ENCODE measurements around the gene ZNF197.
A peak's percentile ranks its signal among the peaks of the same experiment; 100 is the strongest.
"Not testable (repeated sequence)": the region's sequence is repeated elsewhere in the genome, so short reads cannot be mapped to it uniquely, and the experiment has no call there.

The ZNF197 gene

GRCh38 chr3:44647771-44648170 is 22.9 kb downstream of the ZNF197 start:
- Mint-ChIP-seq H3K4me3 (peak overlapping the region; percentile 89), H3K4me1 (ENCODE audit: low read depth) (peaks cover 22% of the 10 kb centered on the region), H3K27ac (no peak overlapping the region), H3K9me3 (ENCODE audit: low read depth) (peaks cover 19% of the 10 kb centered on the region), H3K36me3 (peaks cover 29% of the 10 kb centered on the region), H3K27me3 (no peaks in the 10 kb centered on the region)

- Mint-ChIP-seq H3K27me3 (no peaks in the 10 kb centered on the region), H3K36me3 (peaks cover 28% of the 10 kb centered on the region), H3K27ac (peak within 1 kb of the TSS; percentile 64), H3K4me1 (ENCODE audit: low read depth) (peaks cover 22% of the 10 kb centered on the region), H3K4me3 (peak within 1 kb of the TSS; percentile 89), H3K9me3 (ENCODE audit: low read depth) (peaks cover 24% of the 10 kb centered on the region)
Measured at GRCh38 chr3:44648564-44649229, 23.9 kb downstream of the ZNF197 start, which contains the start of gene ZNF35. ZNF35 (plus strand) TSS chr3:44648732; CDS start chr3:44651068, 2,336 bp downstream.

- Mint-ChIP-seq H3K27ac (no peak overlapping the region), H3K4me3 (no peak overlapping the region), H3K27me3 (no peaks in the 10 kb centered on the region), H3K36me3 (peaks cover 34% of the 10 kb centered on the region), H3K9me3 (ENCODE audit: low read depth) (peaks cover 24% of the 10 kb centered on the region), H3K4me1 (ENCODE audit: low read depth) (peaks cover 22% of the 10 kb centered on the region)
Measured at GRCh38 chr3:44649709-44650108, 24.9 kb downstream of the ZNF197 start.

DNA sequence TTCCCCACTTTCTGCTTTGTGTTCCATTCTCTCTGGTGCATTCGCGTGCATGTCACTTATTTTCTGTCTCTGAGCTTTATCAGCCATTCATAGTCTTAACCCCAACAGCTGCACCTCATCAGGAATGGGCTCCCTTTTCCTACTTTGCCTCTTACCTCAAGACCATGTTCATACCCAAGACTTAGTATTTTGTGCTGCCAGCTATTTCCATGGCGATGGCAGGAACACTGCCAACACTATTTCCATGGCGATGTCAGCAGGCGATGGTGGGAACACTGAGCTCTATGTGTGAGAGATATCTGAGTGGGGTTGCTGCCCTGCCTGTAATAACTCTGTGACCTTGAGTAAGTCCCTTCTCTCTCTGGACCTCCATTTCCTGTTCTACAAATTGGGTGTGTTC is 29.2 kb downstream of the ZNF197 start:
- no peak overlapping the region for H3K27ac Mint-ChIP-seq
- no peaks in the 10 kb centered on the region for H3K27me3 Mint-ChIP-seq
- H3K9me3 Mint-ChIP-seq (ENCODE audit: low read depth) = peaks cover 17% of the 10 kb centered on the region
- H3K4me1 Mint-ChIP-seq (ENCODE audit: low read depth) = peaks cover 4% of the 10 kb centered on the region
- H3K4me3 Mint-ChIP-seq = no peak overlapping the region
- peaks cover 51% of the 10 kb centered on the region for H3K36me3 Mint-ChIP-seq

GRCh38 chr3:44659015-44659414 is 34.2 kb downstream of the ZNF197 start:
- H3K4me3 Mint-ChIP-seq = no peak overlapping the region
- H3K4me1 Mint-ChIP-seq (ENCODE audit: low read depth) = no peaks in the 10 kb centered on the region
- H3K9me3 Mint-ChIP-seq (ENCODE audit: low read depth) = peaks cover 34% of the 10 kb centered on the region
- H3K27me3 Mint-ChIP-seq = no peaks in the 10 kb centered on the region
- H3K36me3 Mint-ChIP-seq = peaks cover 58% of the 10 kb centered on the region
- no peak overlapping the region for H3K27ac Mint-ChIP-seq

- no peak overlapping the region for H3K27ac Mint-ChIP-seq
- no peaks in the 10 kb centered on the region for H3K4me1 Mint-ChIP-seq (ENCODE audit: low read depth)
- no peaks in the 10 kb centered on the region for H3K27me3 Mint-ChIP-seq
- H3K4me3 Mint-ChIP-seq = no peak overlapping the region
- peaks cover 58% of the 10 kb centered on the region for H3K36me3 Mint-ChIP-seq
- peaks cover 37% of the 10 kb centered on the region for H3K9me3 Mint-ChIP-seq (ENCODE audit: low read depth)
Measured at GRCh38 chr3:44659434-44659833, 34.6 kb downstream of the ZNF197 start.

GRCh38 chr3:44661189-44661588 is 36.4 kb downstream of the ZNF197 start:
- no peaks in the 10 kb centered on the region for H3K4me1 Mint-ChIP-seq (ENCODE audit: low read depth)
- H3K4me3 Mint-ChIP-seq = no peak overlapping the region
- H3K27ac Mint-ChIP-seq = no peak overlapping the region
- no peaks in the 10 kb centered on the region for H3K27me3 Mint-ChIP-seq
- H3K9me3 Mint-ChIP-seq (ENCODE audit: low read depth) = peaks cover 49% of the 10 kb centered on the region
- peaks cover 59% of the 10 kb centered on the region for H3K36me3 Mint-ChIP-seq

DNA sequence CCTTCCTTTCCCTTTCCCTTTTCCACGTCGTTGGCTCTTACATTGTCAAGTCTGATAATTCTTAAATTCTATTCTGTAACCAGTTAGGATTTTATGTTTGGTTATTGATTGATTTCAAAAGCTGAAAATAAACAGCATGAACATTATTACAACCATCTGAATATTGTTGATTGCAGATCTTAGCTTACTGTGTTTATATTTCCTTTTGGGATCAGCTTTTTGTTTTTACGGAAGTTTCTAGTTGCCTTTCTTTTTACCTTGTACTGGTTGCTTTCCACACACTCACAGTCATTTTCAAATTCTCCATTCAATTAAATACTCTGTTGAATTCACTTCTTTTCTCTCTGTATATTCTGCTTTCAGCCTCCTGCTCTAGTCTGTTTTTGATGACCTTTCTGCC is 40.3 kb downstream of the ZNF197 start:
- H3K27me3 Mint-ChIP-seq = peaks cover 1% of the 10 kb centered on the region
- H3K4me3 Mint-ChIP-seq = no peak overlapping the region
- H3K4me1 Mint-ChIP-seq (ENCODE audit: low read depth) = no peaks in the 10 kb centered on the region
- H3K27ac Mint-ChIP-seq = no peak overlapping the region
- peaks cover 39% of the 10 kb centered on the region for H3K9me3 Mint-ChIP-seq (ENCODE audit: low read depth)
- H3K36me3 Mint-ChIP-seq = peaks cover 33% of the 10 kb centered on the region

DNA sequence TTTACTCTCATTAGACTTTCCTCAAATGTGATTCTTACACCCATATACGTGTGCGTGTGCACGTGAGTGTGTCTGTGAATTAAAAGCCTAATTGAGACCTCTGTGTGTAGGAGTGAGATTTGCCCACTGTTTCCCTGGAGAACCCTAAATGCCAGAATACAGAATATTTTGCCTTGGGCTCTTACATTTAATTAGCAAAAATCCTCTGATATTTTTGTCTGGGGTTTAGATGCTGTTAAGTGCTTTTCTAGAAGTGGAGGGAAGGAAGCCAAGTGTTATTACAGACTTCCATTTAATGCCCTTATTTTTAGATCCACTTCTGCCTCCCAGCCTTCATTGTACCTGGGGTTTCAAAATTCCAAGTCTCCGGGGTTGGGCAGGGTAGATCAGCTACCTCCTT is 41.5 kb downstream of the ZNF197 start:
- H3K36me3 Mint-ChIP-seq = peaks cover 23% of the 10 kb centered on the region
- peaks cover 1% of the 10 kb centered on the region for H3K27me3 Mint-ChIP-seq
- H3K4me1 Mint-ChIP-seq (ENCODE audit: low read depth) = no peaks in the 10 kb centered on the region
- peaks cover 32% of the 10 kb centered on the region for H3K9me3 Mint-ChIP-seq (ENCODE audit: low read depth)
- no peak overlapping the region for H3K4me3 Mint-ChIP-seq
- H3K27ac Mint-ChIP-seq = no peak overlapping the region

GRCh38 chr3:44669760-44670159 is 44.9 kb downstream of the ZNF197 start:
- Mint-ChIP-seq H3K9me3 (ENCODE audit: low read depth) (peaks cover 34% of the 10 kb centered on the region), H3K36me3 (peaks cover 20% of the 10 kb centered on the region), H3K27me3 (peaks cover 1% of the 10 kb centered on the region), H3K4me1 (ENCODE audit: low read depth) (no peaks in the 10 kb centered on the region), H3K27ac (no peak overlapping the region), H3K4me3 (no peak overlapping the region)

GRCh38 chr3:44673466-44673865 is 48.6 kb downstream of the ZNF197 start:
- not testable (repeated sequence) for H3K4me1 Mint-ChIP-seq (ENCODE audit: low read depth); H3K27ac Mint-ChIP-seq; H3K4me3 Mint-ChIP-seq; H3K27me3 Mint-ChIP-seq
- Mint-ChIP-seq H3K36me3 (peaks cover 16% of the 10 kb centered on the region), H3K9me3 (ENCODE audit: low read depth) (peaks cover 28% of the 10 kb centered on the region)

GRCh38 chr3:44674211-44674610 is 49.4 kb downstream of the ZNF197 start:
- H3K27me3 Mint-ChIP-seq = no peaks in the 10 kb centered on the region
- no peaks in the 10 kb centered on the region for H3K4me1 Mint-ChIP-seq (ENCODE audit: low read depth)
- H3K9me3 Mint-ChIP-seq (ENCODE audit: low read depth) = peaks cover 21% of the 10 kb centered on the region
- H3K4me3 Mint-ChIP-seq = no peak overlapping the region
- peaks cover 16% of the 10 kb centered on the region for H3K36me3 Mint-ChIP-seq
- no peak overlapping the region for H3K27ac Mint-ChIP-seq

GRCh38 chr3:44678480-44679116 is 53.8 kb downstream of the ZNF197 start:
- Mint-ChIP-seq H3K4me1 (ENCODE audit: low read depth) (no peaks in the 10 kb centered on the region), H3K9me3 (ENCODE audit: low read depth) (peaks cover 29% of the 10 kb centered on the region), H3K36me3 (peaks cover 28% of the 10 kb centered on the region), H3K27me3 (no peaks in the 10 kb centered on the region), H3K27ac (no peak overlapping the region), H3K4me3 (no peak overlapping the region)

GRCh38 chr3:44680921-44681455 is 56.2 kb downstream of the ZNF197 start:
- Mint-ChIP-seq H3K36me3 (peaks cover 39% of the 10 kb centered on the region), H3K9me3 (ENCODE audit: low read depth) (peaks cover 24% of the 10 kb centered on the region), H3K27ac (no peak overlapping the region), H3K4me3 (no peak overlapping the region), H3K4me1 (ENCODE audit: low read depth) (peaks cover 13% of the 10 kb centered on the region), H3K27me3 (no peaks in the 10 kb centered on the region)

- Mint-ChIP-seq H3K27ac (no peak overlapping the region), H3K4me1 (ENCODE audit: low read depth) (peaks cover 13% of the 10 kb centered on the region), H3K27me3 (peaks cover under 1% of the 10 kb centered on the region), H3K9me3 (ENCODE audit: low read depth) (peaks cover 33% of the 10 kb centered on the region), H3K36me3 (peaks cover 46% of the 10 kb centered on the region), H3K4me3 (no peak overlapping the region)
Measured at GRCh38 chr3:44682182-44682896, 57.5 kb downstream of the ZNF197 start.
